Smooth muscle cell (in vitro differentiated cells): ENCODE results near the gene SEPTIN5. TPM values are rescaled to one million over a fixed set of nuclear protein-coding genes. Genes with fewer than 3 reads are reported as not detected.

Experiments
- DNase-seq: peaks from one replicate; lab custom pipeline; 2025; ENCODE audit not compliant: unreplicated experiment; lab: John Stamatoyannopoulos, UW
- H2AFZ ChIP-seq: fragments of 200-600 bp; sonication (generic); 2 replicates; pipeline ENCODE4 v1.6.0; 2016; ENCODE audit warnings: antibody characterized with exemption, low read depth, mild to moderate bottlenecking
- H3F3A ChIP-seq: fragments of 200-600 bp; sonication (generic); 2 replicates; pipeline ENCODE4 v1.6.0; 2017; ENCODE audit warnings: antibody characterized with exemption, low read depth
- H3K27ac ChIP-seq: fragments of 200-600 bp; sonication (generic); 2 replicates; pipeline ENCODE4 v1.5.1; 2016; ENCODE audit warnings: low read depth, mild to moderate bottlenecking
- H3K27me3 ChIP-seq: fragments of 200-600 bp; sonication (generic); 2 replicates; pipeline ENCODE4 v1.6.1; 2016; ENCODE audit warnings: low read depth, mild to moderate bottlenecking
- H3K36me3 ChIP-seq: fragments of 200-600 bp; sonication (generic); 2 replicates; pipeline ENCODE4 v1.5.1; 2016; ENCODE audit warnings: low read depth
- H3K4me1 ChIP-seq: fragments of 200-600 bp; sonication (generic); 2 replicates; pipeline ENCODE4 v1.5.1; 2016; ENCODE audit warnings: low read depth
- H3K4me2 ChIP-seq: fragments of 200-600 bp; sonication (generic); 2 replicates; pipeline ENCODE4 v1.6.0; 2016; ENCODE audit warnings: mild to moderate bottlenecking
- H3K4me3 ChIP-seq: fragments of 200-600 bp; sonication (generic); 2 replicates; pipeline ENCODE4 v1.5.1; 2016; ENCODE audit warnings: mild to moderate bottlenecking
- H3K79me2 ChIP-seq: fragments of 200-600 bp; sonication (generic); 2 replicates; pipeline ENCODE4 v1.6.0; 2016; ENCODE audit warnings: low read depth, mild to moderate bottlenecking
- H3K9ac ChIP-seq: fragments of 200-600 bp; sonication (generic); 2 replicates; pipeline ENCODE4 v1.6.0; 2016; ENCODE audit warnings: low read depth
- H3K9me3 ChIP-seq: fragments of 200-600 bp; sonication (generic); replicated peaks from 2 replicates; pipeline ENCODE4 v1.5.1; 2016; ENCODE audit warnings: low read depth
- H4K20me1 ChIP-seq: fragments of 200-600 bp; sonication (generic); 2 replicates; pipeline ENCODE4 v1.6.0; 2016; ENCODE audit warnings: low read depth
- CTCF ChIP-seq: fragments of 200-600 bp; sonication (generic); IDR thresholded peaks from 2 replicates; pipeline ENCODE4 v1.5.1; 2017; ENCODE audit warnings: borderline replicate concordance, mild to moderate bottlenecking, antibody characterized with exemption; ENCODE audit not compliant: insufficient read depth, poor library complexity, severe bottlenecking
- WGBS: methylation state at CpG from one replicate; pipeline ENCODE4 v1.1.7; 2016; ENCODE audit warnings: low lambda C conversion rate; 5-methylcytosine and 5-hydroxymethylcytosine counted together
- polyA plus RNA-seq: library from polyadenylated mRNA; unstranded; fragments of >200 nt; fragmentation: Nextera tagmentation; extraction: Ambion mirVana; gene quantifications from 2 replicates; pipeline ENCODE4 v1.2.1, GENCODE V29; 2016
- total RNA-seq: library from RNA; depleted of rRNA; stranded (reverse); fragments of >200 nt; gene quantifications from 2 replicates; pipeline ENCODE4 v1.2.3, GENCODE V29; 2014

Gene SEPTIN5
- total and polyA plus RNA-seq, 2 experiments from 2014 or later = 26.6 to 64.1 TPM

- H3K9me3 ChIP-seq = no peaks in the 10 kb centered on the region
- no peaks in the 10 kb centered on the region for H3K79me2 ChIP-seq
- H3K9ac ChIP-seq = no peak overlapping the region
- no peak overlapping the region for H3K4me2 ChIP-seq
- H3K4me3 ChIP-seq = no peak overlapping the region
- no peaks in the 10 kb centered on the region for H3K36me3 ChIP-seq
- H3K4me1 ChIP-seq = no peaks in the 10 kb centered on the region
- no peak overlapping the region for H3K27ac ChIP-seq
- H3K27me3 ChIP-seq = peaks cover 9% of the 10 kb centered on the region
- no peak for DNase-seq
- 88% methylated on average over 10 of the region's 10 CpGs for WGBS
- no peak overlapping the region for H2AFZ ChIP-seq
- no peaks in the 10 kb centered on the region for H4K20me1 ChIP-seq
- no peak for TF ChIP-seq CTCF
- no peaks in the 10 kb centered on the region for H3F3A ChIP-seq
These were observed 18.3 kb downstream of the SEPTIN5 start for GRCh38 chr22:19732403-19733113.

- Histone ChIP-seq H3K4me2 (no peak overlapping the region), H3K36me3 (no peaks in the 10 kb centered on the region), H4K20me1 (no peaks in the 10 kb centered on the region), H3K9me3 (no peaks in the 10 kb centered on the region), H3K79me2 (no peaks in the 10 kb centered on the region), H2AFZ (no peak overlapping the region), H3K4me1 (no peaks in the 10 kb centered on the region), H3K27ac (no peak overlapping the region), H3K9ac (no peak overlapping the region), H3F3A (no peaks in the 10 kb centered on the region), H3K27me3 (peaks cover 5% of the 10 kb centered on the region), H3K4me3 (no peak overlapping the region)
- 89% methylated on average over 5 of the region's 5 CpGs for WGBS
- no peak for DNase-seq
- TF ChIP-seq CTCF = no peak
These were observed 19.5 kb downstream of the SEPTIN5 start for GRCh38 chr22:19733755-19734154.

GRCh38 chr22:19734163-19734562 is 19.9 kb downstream of the SEPTIN5 start:
- WGBS = 89% methylated on average over 7 of the region's 7 CpGs
- no peak overlapping the region for H3K4me2 ChIP-seq
- TF ChIP-seq CTCF = no peak

GRCh38 chr22:19734837-19735382 is 20.6 kb downstream of the SEPTIN5 start:
- Histone ChIP-seq H3K9me3 (no peaks in the 10 kb centered on the region), H4K20me1 (no peaks in the 10 kb centered on the region), H3K9ac (no peak overlapping the region), H3K4me2 (no peak overlapping the region), H3K4me3 (no peak overlapping the region), H3F3A (no peaks in the 10 kb centered on the region), H3K27me3 (peaks cover 5% of the 10 kb centered on the region), H3K4me1 (no peaks in the 10 kb centered on the region), H3K79me2 (no peaks in the 10 kb centered on the region), H3K27ac (no peak overlapping the region), H3K36me3 (no peaks in the 10 kb centered on the region), H2AFZ (no peak overlapping the region)
- 88% methylated on average over 5 of the region's 5 CpGs for WGBS
- TF ChIP-seq CTCF = no peak
- DNase-seq = no peak

More at GRCh38 chr22:19734163-19734562, 19.9 kb downstream of the SEPTIN5 start:
- H3K4me3 ChIP-seq = no peak overlapping the region
- no peaks in the 10 kb centered on the region for H3K4me1 ChIP-seq
- no peaks in the 10 kb centered on the region for H3K79me2 ChIP-seq
- no peak overlapping the region for H3K27ac ChIP-seq
- H2AFZ ChIP-seq = no peak overlapping the region
- no peak for DNase-seq
- H3F3A ChIP-seq = no peaks in the 10 kb centered on the region
- no peaks in the 10 kb centered on the region for H3K36me3 ChIP-seq
- H3K9ac ChIP-seq = no peak overlapping the region
- H3K9me3 ChIP-seq = no peaks in the 10 kb centered on the region
- peaks cover 5% of the 10 kb centered on the region for H3K27me3 ChIP-seq
- H4K20me1 ChIP-seq = no peaks in the 10 kb centered on the region
